Gastrocnemius medialis (tissue), 4 donors: ENCODE results near the gene ANKRD24.
"Not testable (repeated sequence)": the region's sequence is repeated elsewhere in the genome, so short reads cannot be mapped to it uniquely, and the experiment has no call there.

Experiments used
- POLR2A ChIP-seq, 2 donors: fragments of 450-650 bp; IDR thresholded peaks; one replicate each; pipeline ENCODE4 v1.6.1; 2017; ENCODE audit warnings: antibody characterized with exemption in 2 of 2, mild to moderate bottlenecking in 2 of 2, moderate library complexity in 2 of 2
- TF ChIP-seq, protein P1 (sequence below), 5 experiments: fragments of 450-650 bp in 3 of 5; fragments of 200-600 bp in 2 of 5; sonication (generic) in 2 of 5; IDR thresholded peaks in 4 of 5; conservative IDR thresholded peaks in 1 of 5; 1 replicate in 4 of 5; 2 replicates in 1 of 5; pipeline ENCODE4 v1.5.1; 2016 to 2019; ENCODE audit warnings: antibody characterized with exemption in 5 of 5, mild to moderate bottlenecking in 3 of 5, moderate library complexity in 3 of 5

DNA sequence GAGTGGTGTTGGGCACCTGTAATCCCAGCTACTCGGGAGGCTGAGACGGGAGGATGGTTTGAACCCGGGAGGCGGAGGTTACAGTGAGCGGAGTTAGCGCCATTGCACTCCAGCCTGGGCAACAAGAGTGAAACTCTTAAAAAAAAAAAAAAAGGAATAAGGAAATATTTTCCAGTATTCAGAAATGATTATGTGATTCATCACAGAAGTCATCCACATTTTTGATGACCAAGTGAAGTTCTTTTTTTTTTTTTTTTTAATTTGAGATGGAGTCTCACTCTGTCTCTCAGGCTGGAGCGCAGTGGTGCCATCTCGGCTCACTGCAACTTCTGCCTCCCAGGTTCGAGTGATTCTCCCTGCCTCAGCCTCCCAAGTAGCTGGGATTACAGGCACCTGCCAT, 47.1 kb upstream of the ANKRD24 start:
- TF ChIP-seq, protein P1, sequence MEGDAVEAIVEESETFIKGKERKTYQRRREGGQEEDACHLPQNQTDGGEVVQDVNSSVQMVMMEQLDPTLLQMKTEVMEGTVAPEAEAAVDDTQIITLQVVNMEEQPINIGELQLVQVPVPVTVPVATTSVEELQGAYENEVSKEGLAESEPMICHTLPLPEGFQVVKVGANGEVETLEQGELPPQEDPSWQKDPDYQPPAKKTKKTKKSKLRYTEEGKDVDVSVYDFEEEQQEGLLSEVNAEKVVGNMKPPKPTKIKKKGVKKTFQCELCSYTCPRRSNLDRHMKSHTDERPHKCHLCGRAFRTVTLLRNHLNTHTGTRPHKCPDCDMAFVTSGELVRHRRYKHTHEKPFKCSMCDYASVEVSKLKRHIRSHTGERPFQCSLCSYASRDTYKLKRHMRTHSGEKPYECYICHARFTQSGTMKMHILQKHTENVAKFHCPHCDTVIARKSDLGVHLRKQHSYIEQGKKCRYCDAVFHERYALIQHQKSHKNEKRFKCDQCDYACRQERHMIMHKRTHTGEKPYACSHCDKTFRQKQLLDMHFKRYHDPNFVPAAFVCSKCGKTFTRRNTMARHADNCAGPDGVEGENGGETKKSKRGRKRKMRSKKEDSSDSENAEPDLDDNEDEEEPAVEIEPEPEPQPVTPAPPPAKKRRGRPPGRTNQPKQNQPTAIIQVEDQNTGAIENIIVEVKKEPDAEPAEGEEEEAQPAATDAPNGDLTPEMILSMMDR (IDR thresholded peaks at IDR 0.05 in 4 of 5, conservative IDR thresholded peaks at IDR 0.05 in 1 of 5) = not testable (repeated sequence)
- not testable (repeated sequence) for TF ChIP-seq POLR2A (IDR thresholded peaks at IDR 0.05)
